GM08714 (cell line): ENCODE data around the gene DEFB131B.
"Not testable (repeated sequence)": the region's sequence is repeated elsewhere in the genome, so short reads cannot be mapped to it uniquely, and the experiment has no call there.

Source experiments
- H3K4me3 ChIP-seq: fragments of 200-500 bp; sonication (Bioruptor generic); 2 replicates; pipeline ENCODE4 v1.5.1; 2014; ENCODE audit warnings: mild to moderate bottlenecking, low read length, inconsistent platforms
- ZNF274 ChIP-seq: IDR thresholded peaks from 2 replicates; pipeline ENCODE4 v1.6.1; 2012; ENCODE audit warnings: mild to moderate bottlenecking, low read depth, low read length

Gene DEFB131B, protein sequence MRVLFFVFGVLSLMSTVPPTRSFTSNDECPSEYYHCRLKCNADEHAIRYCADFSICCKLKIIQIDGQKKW

GRCh38 chr11:71878059-71878458, at the start of gene DEFB131B:
DEFB131B (plus strand) TSS chr11:71878453; CDS start chr11:71878453, 0 bp downstream.
- H3K4me3 ChIP-seq = not testable (repeated sequence)

DNA sequence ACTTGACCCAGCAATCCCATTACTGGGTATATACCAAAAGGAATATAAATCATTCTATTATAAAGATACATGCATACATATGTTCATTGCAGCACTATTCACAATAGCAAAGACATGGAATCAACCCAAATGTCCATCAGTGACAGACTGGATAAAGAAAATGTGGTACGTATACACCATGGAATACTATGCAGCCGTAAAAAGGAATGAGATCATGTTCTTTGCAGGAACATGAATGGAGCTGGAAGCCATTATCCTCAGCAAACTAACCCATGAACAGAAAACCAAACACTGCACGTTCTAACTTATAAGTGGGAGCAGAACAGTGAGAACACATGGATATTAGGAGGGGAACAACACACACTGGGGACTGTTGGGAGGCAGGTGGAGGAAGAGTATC, 49.0 kb upstream of the DEFB131B start:
- not testable (repeated sequence) for H3K4me3 ChIP-seq

DNA sequence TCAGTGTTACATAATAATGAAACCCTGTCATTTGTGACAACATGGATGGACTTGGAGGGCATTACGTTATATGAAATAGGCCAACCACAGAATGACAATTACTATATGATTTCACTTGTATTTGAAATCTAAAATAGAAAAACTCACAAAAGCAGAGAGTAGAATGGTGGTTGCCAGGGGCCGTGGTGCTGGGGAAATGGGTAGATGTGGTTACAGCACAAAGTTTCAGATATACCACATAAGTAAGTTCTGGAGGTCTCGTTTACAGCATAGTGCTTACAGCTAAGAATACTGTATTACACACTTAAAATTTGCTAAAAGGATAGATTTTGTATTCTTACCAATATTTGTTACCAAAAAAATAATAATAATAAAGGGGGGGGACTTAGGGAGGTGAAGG, 48.6 kb upstream of the DEFB131B start:
- H3K4me3 ChIP-seq = not testable (repeated sequence)

- not testable (repeated sequence) for H3K4me3 ChIP-seq
These were observed 45.4 kb upstream of the DEFB131B start, which contains the start of gene DEFB108B for GRCh38 chr11:71832811-71833210. DEFB108B (plus strand) TSS chr11:71833200; CDS start chr11:71833200, 0 bp downstream.

DNA sequence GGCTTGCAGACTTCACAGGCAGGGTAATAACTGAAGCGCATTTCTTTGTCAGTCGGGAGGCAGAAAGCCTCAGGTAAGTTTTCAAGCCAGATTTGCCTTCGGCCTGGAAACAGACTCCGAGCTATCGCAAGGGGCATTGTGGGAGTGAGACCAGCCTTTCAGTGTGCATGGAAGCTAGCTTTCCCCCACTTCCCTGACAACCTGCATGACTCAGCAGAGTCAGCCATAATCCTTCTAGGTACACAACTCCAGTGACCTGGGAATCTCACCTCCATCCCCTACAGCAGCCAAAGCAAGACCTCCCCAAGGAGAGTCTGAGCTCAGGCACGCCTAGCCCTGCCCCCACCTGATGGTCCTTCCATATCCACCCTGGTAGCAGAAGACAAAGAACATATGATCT, 35.5 kb upstream of the DEFB131B start:
- H3K4me3 ChIP-seq = not testable (repeated sequence)

- not testable (repeated sequence) for H3K4me3 ChIP-seq
These were observed 34.9 kb upstream of the DEFB131B start for GRCh38 chr11:71843355-71843754.

DNA sequence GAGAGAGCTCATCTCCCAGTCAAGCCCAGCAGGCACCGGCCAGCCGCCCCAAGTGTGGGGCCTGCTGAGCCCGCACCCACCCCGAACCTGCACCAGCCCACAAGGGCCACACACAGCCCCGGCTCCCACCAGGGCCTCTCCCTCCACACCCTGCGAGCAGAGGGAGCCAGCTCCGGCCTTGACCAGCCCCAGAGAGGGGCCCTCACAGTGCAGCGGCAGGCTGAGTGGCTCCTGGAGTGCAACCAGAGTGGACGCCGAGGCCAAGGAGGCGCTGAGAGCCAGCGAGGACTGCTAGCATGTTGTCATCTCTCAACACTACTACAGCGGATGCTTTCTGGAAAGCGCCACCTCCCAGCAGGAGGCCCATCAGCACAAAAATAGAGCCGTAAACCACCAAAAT, 34.4 kb upstream of the DEFB131B start:
- no peak for TF ChIP-seq ZNF274
- no peak overlapping the region for H3K4me3 ChIP-seq

DNA sequence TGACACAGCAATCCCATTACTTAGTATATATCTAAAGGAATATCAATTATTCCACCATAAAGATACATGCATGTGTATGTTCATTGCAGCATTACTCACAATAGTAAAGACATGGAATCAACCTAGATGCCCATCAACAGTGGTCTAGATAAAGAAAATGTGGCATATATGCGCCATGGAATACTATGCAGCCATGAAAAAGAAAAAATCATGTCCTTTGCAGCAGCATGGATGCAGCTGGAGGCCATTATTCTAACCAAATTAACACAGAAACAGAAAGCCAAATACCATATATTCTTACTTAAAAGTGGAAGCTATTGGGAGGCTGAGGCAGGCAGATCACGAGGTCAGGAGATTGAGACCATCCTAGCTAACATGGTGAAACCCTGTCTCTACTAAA, 24.4 kb upstream of the DEFB131B start:
- not testable (repeated sequence) for H3K4me3 ChIP-seq

GRCh38 chr11:71855880-71856279, 22.4 kb upstream of the DEFB131B start:
- not testable (repeated sequence) for H3K4me3 ChIP-seq

- H3K4me3 ChIP-seq = not testable (repeated sequence)
These were observed 17.4 kb upstream of the DEFB131B start for GRCh38 chr11:71860835-71861234.

DNA sequence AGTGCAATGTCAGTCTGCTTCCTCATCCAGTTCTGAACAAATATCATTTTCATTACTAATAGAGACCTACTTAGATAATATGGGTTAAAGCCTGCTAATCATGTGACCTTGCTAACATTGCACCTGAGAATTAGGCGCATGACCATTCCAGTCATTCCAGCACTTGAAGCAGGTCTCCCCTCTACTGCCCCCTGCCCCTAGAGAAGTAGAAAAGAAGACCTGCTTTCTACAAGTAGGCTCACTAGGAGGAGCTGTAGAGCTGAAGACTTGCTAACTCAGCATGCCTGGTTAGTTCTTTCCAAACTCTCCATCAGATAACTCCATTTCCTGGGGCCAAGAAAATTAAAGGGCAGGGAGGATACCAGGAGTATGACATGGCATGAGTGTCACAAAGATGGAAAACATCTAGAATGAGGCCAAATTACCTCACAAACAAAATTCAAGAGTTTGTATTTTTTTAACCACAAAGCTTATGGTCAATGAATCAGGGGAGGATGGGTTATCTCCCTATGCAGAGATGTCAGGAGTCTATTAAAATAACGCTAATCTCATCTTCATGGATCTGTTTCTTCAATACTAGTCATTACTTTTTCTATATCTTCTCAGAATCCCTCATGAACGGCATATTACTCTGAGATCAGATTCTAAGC, 14.2 kb upstream of the DEFB131B start:
- not testable (repeated sequence) for H3K4me3 ChIP-seq

GRCh38 chr11:71867209-71867608, 11.0 kb upstream of the DEFB131B start:
- H3K4me3 ChIP-seq = not testable (repeated sequence)

- H3K4me3 ChIP-seq = not testable (repeated sequence)
These were observed 8.3 kb upstream of the DEFB131B start for GRCh38 chr11:71869931-71870330.

- H3K4me3 ChIP-seq = not testable (repeated sequence)
These were observed 7.6 kb upstream of the DEFB131B start for GRCh38 chr11:71870661-71871060.

DNA sequence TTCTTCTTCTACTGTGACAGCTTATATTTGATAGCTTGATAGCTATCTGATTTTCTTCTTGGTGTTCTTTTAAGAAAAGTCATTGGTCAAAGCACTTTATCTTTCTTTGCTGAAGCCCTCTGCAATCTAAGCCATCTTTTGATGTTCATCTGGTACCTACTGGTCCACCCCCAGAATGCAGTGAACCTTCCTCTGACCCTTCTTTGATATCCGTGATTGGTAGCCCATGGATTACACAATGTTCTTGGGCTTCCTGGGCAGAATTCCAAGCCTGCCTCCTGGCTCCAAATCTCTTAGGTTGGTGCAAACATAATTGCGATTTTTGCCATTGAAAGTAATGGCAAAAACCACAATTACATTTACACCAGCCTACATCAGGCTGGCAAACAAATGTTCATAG, 2.0 kb upstream of the DEFB131B start:
- not testable (repeated sequence) for H3K4me3 ChIP-seq

DNA sequence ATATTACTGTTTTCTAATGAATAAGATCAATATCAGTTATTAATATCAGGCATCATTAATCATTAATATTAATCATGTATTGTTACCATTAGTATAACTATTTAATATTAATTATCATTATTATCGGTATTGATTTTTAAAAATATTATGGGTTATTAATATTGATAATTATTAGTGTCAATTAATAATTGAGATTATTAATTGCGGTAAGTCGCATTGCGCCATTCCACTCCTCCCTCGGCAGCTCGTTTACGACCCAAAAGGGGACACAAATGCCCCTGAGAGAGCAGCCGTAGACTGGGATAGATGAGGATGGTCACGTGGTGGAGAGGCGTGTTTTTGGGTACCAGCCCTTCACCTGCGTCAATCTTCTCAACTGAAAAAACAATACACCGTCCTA, 7.6 kb downstream of the DEFB131B start:
- H3K4me3 ChIP-seq = not testable (repeated sequence)

DNA sequence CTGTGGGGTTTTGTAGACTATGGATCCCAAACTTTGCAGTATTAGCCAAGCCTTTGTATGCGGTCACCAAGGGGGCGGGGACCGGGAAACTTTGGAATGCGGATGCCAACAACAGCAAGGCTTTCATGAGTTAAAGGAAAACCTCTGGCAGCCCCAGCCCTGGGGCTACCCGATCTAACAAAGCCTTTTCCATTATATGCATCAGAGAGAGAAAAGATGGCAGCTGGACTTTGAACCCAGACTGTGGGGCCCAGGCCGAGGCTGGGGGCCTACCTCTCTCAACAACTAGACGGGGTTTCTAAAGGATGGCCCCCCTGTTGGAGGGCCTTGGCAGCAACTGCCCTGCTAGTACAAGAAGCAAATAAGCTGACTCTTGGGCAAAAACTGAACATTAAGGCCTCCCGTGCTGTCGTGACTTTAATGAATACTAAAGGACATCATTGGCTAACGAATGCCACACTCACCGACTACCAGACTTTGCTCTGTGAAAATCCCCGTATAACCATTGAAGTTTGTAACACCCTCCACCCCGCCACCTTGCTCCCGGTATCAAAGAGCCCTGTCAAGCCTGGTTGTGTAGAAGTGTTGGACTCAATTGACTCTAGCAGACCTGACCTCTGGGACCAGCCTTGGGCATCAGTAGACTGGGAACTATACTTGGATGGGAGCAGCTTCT, 10.2 kb downstream of the DEFB131B start:
- not testable (repeated sequence) for H3K4me3 ChIP-seq

DNA sequence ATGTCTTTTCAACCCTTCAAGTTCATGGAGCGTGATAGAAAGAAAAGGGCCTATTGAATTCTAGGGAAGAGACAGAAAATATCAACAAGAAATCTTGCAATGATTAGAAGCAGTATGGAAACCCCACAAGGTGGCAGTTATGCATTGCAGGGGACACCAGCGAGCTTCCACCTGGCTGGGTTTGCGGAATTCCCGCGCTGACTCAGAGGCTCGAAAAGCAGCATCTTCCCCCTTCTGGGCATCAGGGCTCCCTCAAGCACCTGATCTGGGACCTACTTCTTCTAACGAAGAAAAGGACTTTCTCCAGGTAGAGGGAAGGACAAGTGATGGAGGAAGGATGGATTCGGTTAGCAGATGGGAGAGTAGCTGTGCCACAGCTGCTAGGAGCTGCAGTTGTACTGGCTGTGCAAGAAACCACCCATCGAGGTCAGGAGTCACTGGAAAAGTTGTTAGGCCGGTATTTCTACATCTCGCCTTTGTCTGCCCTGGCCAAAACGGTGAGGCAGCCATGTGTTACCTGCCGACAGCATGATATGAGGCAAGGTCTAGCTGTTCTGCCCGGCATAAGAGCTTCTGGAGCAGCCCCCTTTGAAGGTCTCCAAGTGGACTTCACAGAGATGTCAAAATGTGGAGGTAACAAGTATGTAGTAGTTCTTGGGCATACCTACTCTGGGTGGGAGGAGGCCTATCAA, 11.1 kb downstream of the DEFB131B start:
- not testable (repeated sequence) for H3K4me3 ChIP-seq
